Measurements from ENCODE around the gene TRIOBP. TPM values are rescaled to one million over a fixed set of nuclear protein-coding genes. Genes with fewer than 3 reads are reported as not detected.
"Not testable (repeated sequence)": the region's sequence is repeated elsewhere in the genome, so short reads cannot be mapped to it uniquely, and the experiment has no call there.

Gene TRIOBP
- total RNA-seq, 1 experiment from 2014 or later = 80.9 TPM

GRCh38 chr22:37686002-37686982 is 10.6 kb upstream of the TRIOBP start, which contains the start of gene NOL12:
NOL12 (plus strand) TSS chr22:37686343; CDS start chr22:37686393, 50 bp downstream.
- DNase-seq (ENCODE audit: low spot score) = peak; percentile 93
- in situ Hi-C loops (cut with HindIII; ENCODE audit: low sequenced_read_pairs) = no loop called here

GRCh38 chr22:37690407-37690806 is 6.4 kb upstream of the TRIOBP start:
- in situ Hi-C loops (cut with HindIII; ENCODE audit: low sequenced_read_pairs) = no loop called here
- no peak for DNase-seq (ENCODE audit: low spot score)

- in situ Hi-C loops (cut with HindIII; ENCODE audit: low sequenced_read_pairs) = no loop called here
- no peak for DNase-seq (ENCODE audit: low spot score)
Measured at GRCh38 chr22:37690901-37691504, 5.8 kb upstream of the TRIOBP start.

- no peak for DNase-seq (ENCODE audit: low spot score)
- in situ Hi-C loops (cut with HindIII; ENCODE audit: low sequenced_read_pairs) = no loop called here
Measured at GRCh38 chr22:37692627-37693285, 4.1 kb upstream of the TRIOBP start.

- in situ Hi-C loops (cut with HindIII; ENCODE audit: low sequenced_read_pairs); DNase-seq (ENCODE audit: low spot score): not testable (repeated sequence)
Measured at GRCh38 chr22:37694131-37694530, 2.7 kb upstream of the TRIOBP start.

GRCh38 chr22:37696260-37696656 is 590 bp upstream of the TRIOBP start:
- in situ Hi-C loops (cut with HindIII; ENCODE audit: low sequenced_read_pairs) = not testable (repeated sequence)

GRCh38 chr22:37697538-37697835 is 639 bp downstream of the TRIOBP start:
- in situ Hi-C loops (cut with HindIII; ENCODE audit: low sequenced_read_pairs) = no loop called here
- DNase-seq (ENCODE audit: low spot score) = no peak

More at GRCh38 chr22:37696260-37696656, 590 bp upstream of the TRIOBP start:
- DNase-seq (ENCODE audit: low spot score) = not testable (repeated sequence)

GRCh38 chr22:37701141-37701786 is 4.4 kb downstream of the TRIOBP start:
- DNase-seq (ENCODE audit: low spot score) = no peak
- in situ Hi-C loops (cut with HindIII; ENCODE audit: low sequenced_read_pairs) = no loop called here

- in situ Hi-C loops (cut with HindIII; ENCODE audit: low sequenced_read_pairs) = no loop called here
- DNase-seq (ENCODE audit: low spot score) = no peak
Measured at GRCh38 chr22:37703906-37704305, 7.1 kb downstream of the TRIOBP start.

- no peak for DNase-seq (ENCODE audit: low spot score)
- in situ Hi-C loops (cut with HindIII; ENCODE audit: low sequenced_read_pairs) = no loop called here
Measured at GRCh38 chr22:37704645-37705044, 7.8 kb downstream of the TRIOBP start.

GRCh38 chr22:37705205-37705604 is 8.4 kb downstream of the TRIOBP start:
- in situ Hi-C loops (cut with HindIII; ENCODE audit: low sequenced_read_pairs) = no loop called here

GRCh38 chr22:37708580-37709444 is 12.0 kb downstream of the TRIOBP start:
- no peak for DNase-seq (ENCODE audit: low spot score)
- in situ Hi-C loops (cut with HindIII; ENCODE audit: low sequenced_read_pairs) = no loop called here

More at GRCh38 chr22:37705205-37705604, 8.4 kb downstream of the TRIOBP start:
- no peak for DNase-seq (ENCODE audit: low spot score)

GRCh38 chr22:37709445-37709765 is 12.6 kb downstream of the TRIOBP start:
- in situ Hi-C loops (cut with HindIII; ENCODE audit: low sequenced_read_pairs) = no loop called here
- no peak for DNase-seq (ENCODE audit: low spot score)

GRCh38 chr22:37710675-37711074 is 13.8 kb downstream of the TRIOBP start:
- DNase-seq (ENCODE audit: low spot score) = no peak
- in situ Hi-C loops (cut with HindIII; ENCODE audit: low sequenced_read_pairs) = no loop called here

- in situ Hi-C loops (cut with HindIII; ENCODE audit: low sequenced_read_pairs) = no loop called here
- no peak for DNase-seq (ENCODE audit: low spot score)
Measured at GRCh38 chr22:37711490-37711889, 14.6 kb downstream of the TRIOBP start.

- DNase-seq (ENCODE audit: low spot score) = no peak
- in situ Hi-C loops (cut with HindIII; ENCODE audit: low sequenced_read_pairs) = no loop called here
Measured at GRCh38 chr22:37713761-37714160, 16.9 kb downstream of the TRIOBP start.

GRCh38 chr22:37714634-37715033 is 17.8 kb downstream of the TRIOBP start:
- in situ Hi-C loops (cut with HindIII; ENCODE audit: low sequenced_read_pairs) = no loop called here
- no peak for DNase-seq (ENCODE audit: low spot score)

- in situ Hi-C loops (cut with HindIII; ENCODE audit: low sequenced_read_pairs) = no loop called here
Measured at GRCh38 chr22:37715760-37716159, 18.9 kb downstream of the TRIOBP start.

GRCh38 chr22:37716708-37717107 is 19.9 kb downstream of the TRIOBP start:
- in situ Hi-C loops (cut with HindIII; ENCODE audit: low sequenced_read_pairs) = no loop called here

More at GRCh38 chr22:37715760-37716159, 18.9 kb downstream of the TRIOBP start:
- no peak for DNase-seq (ENCODE audit: low spot score)

More at GRCh38 chr22:37716708-37717107, 19.9 kb downstream of the TRIOBP start:
- no peak for DNase-seq (ENCODE audit: low spot score)

Data from G401 (cell line).